Fibroblast of gingiva (primary cell): ENCODE data around the gene RGS12.

Source experiments
- DNase-seq: peaks from one replicate; pipeline ENCODE4 v3.0.0-alpha.2; 2011; ENCODE audit warnings: low read depth

Gene RGS12

DNA sequence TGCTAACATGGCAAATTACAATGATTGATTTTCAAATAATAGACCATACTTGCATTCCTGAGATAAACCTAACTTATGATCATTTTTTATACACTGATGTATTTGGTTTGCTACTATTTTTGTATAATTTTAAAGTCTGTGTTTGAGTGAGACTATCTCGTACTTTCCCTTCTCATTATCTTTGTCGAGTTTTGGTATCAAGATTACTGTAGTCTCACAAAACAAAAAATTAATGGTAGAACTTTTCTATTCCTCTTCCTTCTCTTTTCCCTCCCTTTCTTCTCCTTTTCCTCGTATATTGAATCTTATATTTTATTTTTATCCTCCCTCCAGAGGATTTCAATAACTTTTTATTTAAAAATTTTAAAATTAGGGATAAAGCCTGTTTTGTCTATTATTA, 41.5 kb downstream of the RGS12 start:
- DNase-seq: no peak

DNA sequence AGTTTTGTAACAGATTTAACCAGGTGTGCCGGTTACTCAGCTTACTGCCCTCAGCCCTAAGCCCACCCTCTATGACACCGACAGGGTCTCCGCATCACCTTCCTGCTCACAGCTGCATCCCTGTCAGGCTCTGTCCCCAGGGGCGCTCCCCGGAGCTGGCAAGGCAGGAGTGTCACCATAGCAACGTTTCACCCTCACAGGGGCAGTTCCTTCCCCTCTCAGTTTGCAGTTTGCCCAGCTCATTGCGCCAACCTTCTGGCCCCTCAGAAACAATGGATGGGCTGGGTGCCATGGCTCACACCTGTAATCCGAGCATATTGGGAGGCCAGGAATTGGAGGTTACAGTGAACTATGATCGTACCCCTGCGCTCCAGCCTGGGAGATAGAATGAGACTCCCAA, 42.6 kb downstream of the RGS12 start:
- no peak for DNase-seq

- DNase-seq: no peak
Observed at GRCh38 chr4:3335982-3336381, 43.2 kb downstream of the RGS12 start.

DNA sequence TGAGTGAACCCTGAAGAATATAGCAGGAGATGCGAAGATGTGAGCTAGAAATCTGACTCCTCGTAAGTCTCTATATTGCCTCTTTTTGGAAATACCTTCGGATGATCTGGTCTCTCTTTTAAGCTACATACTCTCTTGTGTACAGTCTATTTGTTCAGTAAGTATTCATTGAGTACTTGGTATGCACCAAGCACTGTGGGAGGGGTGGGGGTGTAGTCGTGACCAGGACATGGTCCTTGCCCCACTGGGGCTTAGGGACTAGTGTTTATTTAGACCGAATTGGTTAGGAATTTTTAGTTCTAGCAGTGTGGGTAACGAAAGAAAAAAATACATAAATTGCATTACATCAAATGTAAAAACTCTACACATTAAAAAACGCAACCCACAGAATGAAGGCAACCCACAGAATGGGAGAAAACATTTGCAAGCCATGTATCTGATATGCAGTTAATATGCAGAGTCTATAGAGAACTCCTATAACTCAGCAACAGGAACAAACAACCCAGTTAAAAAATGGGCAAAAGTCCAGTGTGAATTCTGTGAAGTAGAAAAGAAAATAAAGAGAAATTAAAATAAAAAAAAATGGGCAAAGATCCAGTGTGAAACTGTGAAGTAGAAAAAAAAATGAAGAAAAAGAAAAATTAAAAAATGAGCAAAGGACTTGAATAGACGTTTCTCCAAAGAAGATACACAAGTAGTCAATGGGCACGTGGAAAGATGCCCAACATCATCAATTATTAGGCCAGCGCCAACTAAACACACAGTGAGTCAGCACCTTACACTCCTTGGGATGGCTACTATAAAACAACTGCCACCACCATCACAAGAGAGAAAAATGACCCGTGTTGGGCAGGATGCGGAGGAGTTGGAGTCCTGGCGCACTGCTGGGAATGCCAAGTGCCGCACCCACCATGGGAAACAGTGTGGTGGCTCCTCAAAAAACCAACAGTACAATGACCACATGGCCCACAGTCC, 43.8 kb downstream of the RGS12 start:
- no peak for DNase-seq

- no peak for DNase-seq
Observed at GRCh38 chr4:3337357-3337732, 44.5 kb downstream of the RGS12 start.

GRCh38 chr4:3337811-3338210, 45.0 kb downstream of the RGS12 start:
- no peak for DNase-seq

GRCh38 chr4:3338321-3338838, 45.6 kb downstream of the RGS12 start:
- no peak for DNase-seq

DNA sequence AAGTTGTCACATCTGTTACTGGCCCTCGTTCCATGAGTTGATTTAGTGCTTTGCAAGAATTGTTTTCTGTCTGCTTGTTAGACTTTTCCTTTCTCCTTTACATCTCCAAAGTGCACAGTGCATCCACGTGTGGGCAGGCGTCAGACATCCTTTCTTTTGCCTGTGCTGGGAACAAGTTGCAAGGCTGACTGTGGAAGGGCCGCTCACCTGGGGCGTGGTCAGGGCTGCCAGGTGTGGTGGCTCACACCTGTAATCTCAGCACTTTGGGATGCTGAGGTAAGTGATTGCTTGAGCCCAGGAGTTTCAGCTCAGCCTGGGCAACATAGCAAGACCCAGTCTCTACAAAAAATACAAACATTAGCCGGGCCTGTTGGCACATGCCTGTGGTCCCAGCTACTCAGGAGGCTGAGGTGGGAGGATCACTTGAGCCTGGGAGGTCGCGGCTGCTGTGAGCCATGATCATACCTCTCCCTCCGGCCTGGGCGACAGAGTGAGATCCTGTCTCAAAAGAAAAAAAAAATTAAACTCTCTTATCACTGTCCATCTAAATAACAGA, 46.2 kb downstream of the RGS12 start:
- DNase-seq: no peak

- no peak for DNase-seq
Observed at GRCh38 chr4:3339577-3339976, 46.8 kb downstream of the RGS12 start.

- no peak for DNase-seq
Observed at GRCh38 chr4:3340038-3340699, 47.3 kb downstream of the RGS12 start.

DNA sequence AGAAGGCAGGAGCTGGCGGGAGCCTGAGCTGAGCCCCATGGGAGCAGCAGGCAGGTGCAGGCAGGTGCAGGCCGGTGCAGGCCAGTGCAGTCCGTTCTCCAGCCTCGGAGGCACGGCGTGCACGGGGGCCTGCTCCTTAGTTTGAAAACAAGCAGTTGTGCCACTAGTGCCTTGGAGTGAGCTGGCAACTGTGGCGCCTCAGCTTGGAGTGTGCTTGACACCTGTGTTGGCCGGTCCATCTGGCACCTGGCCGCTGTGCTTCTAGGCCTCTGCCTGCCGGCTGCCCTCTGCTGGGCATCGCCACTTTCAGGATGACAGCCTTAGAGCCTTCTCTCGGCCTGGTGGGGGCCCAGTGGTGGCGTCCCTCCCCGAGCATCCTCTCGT, 47.9 kb downstream of the RGS12 start:
- DNase-seq: no peak

- no peak for DNase-seq
Observed at GRCh38 chr4:3341760-3342159, 48.9 kb downstream of the RGS12 start.

- DNase-seq: peak; percentile 70
Observed at GRCh38 chr4:3342182-3342854, 49.5 kb downstream of the RGS12 start.
